Mucosa of rectum (tissue), 2 donors: Measurements from ENCODE around the gene USP40.

Experiments used
- H3K27ac ChIP-seq, 2 donors: one replicate each; pipeline ENCODE4 v1.7.0; 2013; ENCODE audit warnings: inconsistent platforms in 2 of 2, low read depth in 2 of 2, low read length in 2 of 2
- H3K27me3 ChIP-seq, 2 donors: one replicate each; pipeline ENCODE4 v1.7.0; 2013; ENCODE audit warnings: low read length in 2 of 2; ENCODE audit not compliant: control insufficient read depth in 2 of 2, insufficient read depth in 2 of 2
- H3K36me3 ChIP-seq, 2 donors: one replicate each; pipeline ENCODE4 v1.7.0; 2013; ENCODE audit warnings: low read length in 2 of 2; ENCODE audit not compliant: control insufficient read depth in 2 of 2, insufficient read depth in 2 of 2
- H3K4me1 ChIP-seq, 2 donors: one replicate each; pipeline ENCODE4 v1.7.0; 2013; ENCODE audit warnings: low read length in 2 of 2, mild to moderate bottlenecking in 1 of 2; ENCODE audit not compliant: control insufficient read depth in 2 of 2, insufficient read depth in 2 of 2
- H3K4me3 ChIP-seq, 2 donors: one replicate each; pipeline ENCODE4 v1.7.0; 2013; ENCODE audit warnings: low read length in 2 of 2
- H3K9ac ChIP-seq, 2 donors: one replicate each; pipeline ENCODE4 v1.7.0; 2013; ENCODE audit warnings: low read length in 2 of 2, low read depth in 1 of 2, mild to moderate bottlenecking in 1 of 2
- H3K9me3 ChIP-seq, 2 donors: one replicate each; pipeline ENCODE4 v1.7.0; 2013; ENCODE audit warnings: low read length in 2 of 2; ENCODE audit not compliant: control insufficient read depth in 2 of 2
- donor health status: healthy.
- donor health status: Normal muscosa, but diverticular disease.

Gene USP40

GRCh38 chr2:233453916-233454315, 112.7 kb downstream of the USP40 start:
- Histone ChIP-seq H3K4me1 (no peaks in the 10 kb centered on the region), H3K9me3 (no peaks in the 10 kb centered on the region), H3K36me3 (peaks cover 79 to 85% of the 10 kb centered on the region in 2 donors), H3K9ac (no peak overlapping the region), H3K4me3 (no peak overlapping the region), H3K27me3 (no peaks in the 10 kb centered on the region), H3K27ac (no peak overlapping the region)

- no peaks in the 10 kb centered on the region for H3K4me1 ChIP-seq
- no peak overlapping the region for H3K4me3 ChIP-seq
- H3K9me3 ChIP-seq = no peaks in the 10 kb centered on the region
- no peaks in the 10 kb centered on the region for H3K27me3 ChIP-seq
- H3K36me3 ChIP-seq = peaks cover 85 to 87% of the 10 kb centered on the region in 2 donors
- H3K27ac ChIP-seq = no peak overlapping the region
- no peak overlapping the region for H3K9ac ChIP-seq
Measured at GRCh38 chr2:233453111-233453915, 113.3 kb downstream of the USP40 start.

- Histone ChIP-seq H3K9me3 (no peaks in the 10 kb centered on the region), H3K4me3 (no peak overlapping the region), H3K27ac (no peak overlapping the region)
Measured at GRCh38 chr2:233451950-233452349, 114.6 kb downstream of the USP40 start.

GRCh38 chr2:233450864-233451575, 115.6 kb downstream of the USP40 start:
- peaks cover 83 to 91% of the 10 kb centered on the region in 2 donors for H3K36me3 ChIP-seq
- no peak overlapping the region for H3K4me3 ChIP-seq
- no peak overlapping the region for H3K27ac ChIP-seq

More at GRCh38 chr2:233451950-233452349, 114.6 kb downstream of the USP40 start:
- Histone ChIP-seq H3K4me1 (no peaks in the 10 kb centered on the region), H3K36me3 (peaks cover 83 to 90% of the 10 kb centered on the region in 2 donors), H3K27me3 (no peaks in the 10 kb centered on the region), H3K9ac (no peak overlapping the region)

GRCh38 chr2:233449921-233450863, 116.4 kb downstream of the USP40 start:
- no peak overlapping the region for H3K27ac ChIP-seq
- no peak overlapping the region for H3K9ac ChIP-seq
- no peaks in the 10 kb centered on the region for H3K27me3 ChIP-seq
- H3K36me3 ChIP-seq = peaks cover 83 to 91% of the 10 kb centered on the region in 2 donors
- no peaks in the 10 kb centered on the region for H3K9me3 ChIP-seq
- no peak overlapping the region for H3K4me3 ChIP-seq
- H3K4me1 ChIP-seq = no peaks in the 10 kb centered on the region

More at GRCh38 chr2:233450864-233451575, 115.6 kb downstream of the USP40 start:
- Histone ChIP-seq H3K4me1 (no peaks in the 10 kb centered on the region), H3K9ac (no peak overlapping the region), H3K9me3 (no peaks in the 10 kb centered on the region), H3K27me3 (no peaks in the 10 kb centered on the region)

- Histone ChIP-seq H3K36me3 (peaks cover 84 to 93% of the 10 kb centered on the region in 2 donors), H3K27me3 (no peaks in the 10 kb centered on the region), H3K9ac (no peak overlapping the region), H3K27ac (no peak overlapping the region), H3K9me3 (no peaks in the 10 kb centered on the region), H3K4me3 (no peak overlapping the region), H3K4me1 (no peaks in the 10 kb centered on the region)
Measured at GRCh38 chr2:233449081-233449901, 117.3 kb downstream of the USP40 start.

GRCh38 chr2:233448575-233448974, 118.0 kb downstream of the USP40 start:
- Histone ChIP-seq H3K9me3 (no peaks in the 10 kb centered on the region), H3K4me3 (no peak overlapping the region), H3K36me3 (peaks cover 84 to 95% of the 10 kb centered on the region in 2 donors), H3K9ac (no peak overlapping the region), H3K27me3 (no peaks in the 10 kb centered on the region), H3K27ac (no peak overlapping the region), H3K4me1 (peaks cover 0 to 2% of the 10 kb centered on the region in 2 donors)

- Histone ChIP-seq H3K27me3 (no peaks in the 10 kb centered on the region), H3K4me3 (no peak overlapping the region), H3K36me3 (peaks cover 83 to 93% of the 10 kb centered on the region in 2 donors), H3K4me1 (peaks cover 0 to 5% of the 10 kb centered on the region in 2 donors), H3K9me3 (no peaks in the 10 kb centered on the region), H3K27ac (no peak overlapping the region), H3K9ac (no peak overlapping the region)
Measured at GRCh38 chr2:233448220-233448559, 118.4 kb downstream of the USP40 start.

GRCh38 chr2:233447506-233448219, 118.9 kb downstream of the USP40 start:
- no peak overlapping the region for H3K9ac ChIP-seq
- H3K9me3 ChIP-seq = no peaks in the 10 kb centered on the region
- H3K4me3 ChIP-seq = no peak overlapping the region
- H3K27me3 ChIP-seq = no peaks in the 10 kb centered on the region
- H3K36me3 ChIP-seq = peaks cover 86 to 88% of the 10 kb centered on the region in 2 donors
- peaks cover 0 to 6% of the 10 kb centered on the region in 2 donors for H3K4me1 ChIP-seq
- H3K27ac ChIP-seq = no peak overlapping the region
